ENCODE data around the gene CASKIN1. TPM values are rescaled to one million over a fixed set of nuclear protein-coding genes. Genes with fewer than 3 reads are reported as not detected.

The CASKIN1 gene
- total RNA-seq, 4 donors from 2014 or later: 0.13 to 1.2 (median 0.40) TPM

- DNase-seq: peak in 1 of 2 donors; percentile 15
- WGBS, 2 donors: 10 to 43% methylated on average over 6 to 50 of the region's 106 CpGs
- intact Hi-C loops (cut with DNase I): no loop called here
- H3K27ac ChIP-seq: no peak overlapping the region
- no peaks in the 10 kb centered on the region for H3K4me1 ChIP-seq
- no peaks in the 10 kb centered on the region for H3K9me3 ChIP-seq
- H3K4me3 ChIP-seq (replicated peaks in 1 of 3): no peak overlapping the region
- peaks cover 29 to 38% of the 10 kb centered on the region in 2 donors for H3K36me3 ChIP-seq
- TF ChIP-seq CTCF (IDR thresholded peaks at IDR 0.05): no peak
- no peak for TF ChIP-seq POLR2A (IDR thresholded peaks at IDR 0.05)
- no peaks in the 10 kb centered on the region for H3K27me3 ChIP-seq
Observed at GRCh38 chr16:2178321-2179106, 17.9 kb downstream of the CASKIN1 start.

- intact Hi-C loops (cut with DNase I): no loop called here
- no peaks in the 10 kb centered on the region for H3K9me3 ChIP-seq
- no peak for DNase-seq
- H3K4me3 ChIP-seq (replicated peaks in 1 of 3): no peak overlapping the region
- H3K27me3 ChIP-seq: no peaks in the 10 kb centered on the region
- TF ChIP-seq CTCF (IDR thresholded peaks at IDR 0.05): no peak
- TF ChIP-seq POLR2A (IDR thresholded peaks at IDR 0.05): no peak
- H3K4me1 ChIP-seq: no peaks in the 10 kb centered on the region
- H3K36me3 ChIP-seq: peaks cover 36 to 44% of the 10 kb centered on the region in 2 donors
- 93 to 97% methylated on average over 19 to 20 of the region's 20 CpGs for WGBS, 2 donors
- no peak overlapping the region for H3K27ac ChIP-seq
Observed at GRCh38 chr16:2177561-2177960, 18.8 kb downstream of the CASKIN1 start.

GRCh38 chr16:2177101-2177500 is 19.3 kb downstream of the CASKIN1 start:
- Histone ChIP-seq H3K4me3 (replicated peaks in 1 of 3) (no peak overlapping the region), H3K27me3 (no peaks in the 10 kb centered on the region), H3K27ac (no peak overlapping the region), H3K4me1 (no peaks in the 10 kb centered on the region), H3K9me3 (no peaks in the 10 kb centered on the region), H3K36me3 (peaks cover 36 to 44% of the 10 kb centered on the region in 2 donors)
- TF ChIP-seq POLR2A (IDR thresholded peaks at IDR 0.05) (no peak), CTCF (IDR thresholded peaks at IDR 0.05) (no peak)
- WGBS, 2 donors: 91 to 94% methylated on average over 18 of the region's 18 CpGs
- no peak for DNase-seq
- intact Hi-C loops (cut with DNase I): no loop called here

- Histone ChIP-seq H3K27ac (no peak overlapping the region), H3K4me1 (no peaks in the 10 kb centered on the region), H3K9me3 (no peaks in the 10 kb centered on the region), H3K4me3 (replicated peaks in 1 of 3) (no peak overlapping the region), H3K27me3 (no peaks in the 10 kb centered on the region), H3K36me3 (peaks cover 41 to 44% of the 10 kb centered on the region in 2 donors)
- WGBS, 2 donors: 89 to 94% methylated on average over 11 to 22 of the region's 23 CpGs
- TF ChIP-seq CTCF (IDR thresholded peaks at IDR 0.05): no peak
- no peak for TF ChIP-seq POLR2A (IDR thresholded peaks at IDR 0.05)
- intact Hi-C loops (cut with DNase I): no loop called here
- DNase-seq: no peak
Observed at GRCh38 chr16:2176047-2176446, 20.4 kb downstream of the CASKIN1 start.

- intact Hi-C loops (cut with DNase I): no loop called here
- peaks cover 41 to 44% of the 10 kb centered on the region in 2 donors for H3K36me3 ChIP-seq
- H3K9me3 ChIP-seq: no peaks in the 10 kb centered on the region
- H3K4me1 ChIP-seq: no peaks in the 10 kb centered on the region
- no peak overlapping the region for H3K27ac ChIP-seq
- DNase-seq: no peak
- 96 to 100% methylated on average over 3 to 5 of the region's 10 CpGs for WGBS, 2 donors
- no peaks in the 10 kb centered on the region for H3K27me3 ChIP-seq
- TF ChIP-seq CTCF (IDR thresholded peaks at IDR 0.05): no peak
- TF ChIP-seq POLR2A (IDR thresholded peaks at IDR 0.05): no peak
- no peak overlapping the region for H3K4me3 ChIP-seq (replicated peaks in 1 of 3)
Observed at GRCh38 chr16:2175454-2175853, 21.0 kb downstream of the CASKIN1 start.
